A673 (cell line): ENCODE measurements around the gene TMEM170A. TPM values are rescaled to one million over a fixed set of nuclear protein-coding genes. Genes with fewer than 3 reads are reported as not detected.

ENCODE experiments used
- BruUV-seq: library from RNA; stranded (reverse); fragments of 400-500 nt; replicated peaks from 2 replicates; lab custom pipeline; 2021; lab: Mats Ljungman, UMichigan
- CTCF ChIA-PET: fragments of 300-600 bp; sonication (Branson Sonifier 250); formaldehyde crosslinking; loops from one replicate; lab custom pipeline; 2022; ENCODE audit warnings: antibody characterized with exemption; lab: Charles Lee
- POLR2A ChIA-PET: fragments of 300-600 bp; sonication (Branson Sonifier 250); formaldehyde crosslinking; loops from one replicate; lab custom pipeline; 2022; ENCODE audit warnings: antibody characterized with exemption; ENCODE audit not compliant: low non-redundant PET; lab: Charles Lee
- DNase-seq: peaks from one replicate; pipeline ENCODE4 v3.0.0-alpha.2; 2015; ENCODE audit warnings: low spot score
- H3K27ac ChIP-seq: fragments of 200-600 bp; sonication (generic); 2 replicates; pipeline ENCODE4 v1.5.1; 2016; ENCODE audit warnings: mixed run types, low read depth, mild to moderate bottlenecking, mixed read lengths, antibody characterized with exemption, low read length; ENCODE audit not compliant: poor library complexity, severe bottlenecking
- H3K27me3 ChIP-seq: fragments of 200-600 bp; sonication (generic); replicated peaks from 2 replicates; pipeline ENCODE4 v1.6.1; 2017; ENCODE audit warnings: mixed run types, low read depth, mild to moderate bottlenecking, mixed read lengths, antibody characterized with exemption, low read length; ENCODE audit not compliant: insufficient read depth, poor library complexity
- H3K36me3 ChIP-seq: fragments of 200-600 bp; sonication (generic); 2 replicates; pipeline ENCODE4 v1.6.1; 2016; ENCODE audit warnings: mixed run types, mild to moderate bottlenecking, mixed read lengths, antibody characterized with exemption, low read length; ENCODE audit not compliant: insufficient read depth, poor library complexity, severe bottlenecking
- H3K4me1 ChIP-seq: fragments of 200-600 bp; sonication (generic); 2 replicates; pipeline ENCODE4 v1.6.1; 2017; ENCODE audit warnings: mixed run types, mild to moderate bottlenecking, mixed read lengths, antibody characterized with exemption, low read length; ENCODE audit not compliant: insufficient read depth, poor library complexity, severe bottlenecking
- H3K4me3 ChIP-seq: fragments of 200-600 bp; sonication (generic); 2 replicates; pipeline ENCODE4 v1.5.1; 2016; ENCODE audit warnings: low read depth, mixed run types, mild to moderate bottlenecking, mixed read lengths, low read length; ENCODE audit not compliant: poor library complexity, severe bottlenecking
- H3K9me3 ChIP-seq: fragments of 200-600 bp; sonication (generic); 2 replicates; pipeline ENCODE4 v1.6.1; 2016; ENCODE audit warnings: mixed run types, low read depth, mild to moderate bottlenecking, mixed read lengths, antibody characterized with exemption, low read length; ENCODE audit not compliant: poor library complexity, severe bottlenecking
- EZH2 ChIP-seq: fragments of 200-600 bp; sonication (generic); IDR thresholded peaks from 2 replicates; pipeline ENCODE4 v1.6.1; 2017; ENCODE audit warnings: borderline replicate concordance, low read depth, mild to moderate bottlenecking, mixed read lengths, antibody characterized with exemption, low read length; ENCODE audit not compliant: poor library complexity, severe bottlenecking
- intact Hi-C: fragments of 100-400 bp; cut with micrococcal nuclease; formaldehyde crosslinking; loops from one replicate; pipeline ENCODE4 v1.10.0; 2022; ENCODE audit not compliant: unreplicated experiment
- total RNA-seq: library from RNA; stranded (reverse); gene quantifications from 2 replicates; pipeline ENCODE4 v1.2.3, GENCODE V29; 2021
- TF ChIP-seq, protein P1 (sequence below): fragments of 300-800, 200-600 bp; sonication (generic); conservative IDR thresholded peaks from 2 replicates; pipeline ENCODE4 v1.5.1; 2017; ENCODE audit warnings: low read depth, mild to moderate bottlenecking, antibody characterized with exemption, low read length, moderate library complexity, mixed read lengths

The TMEM170A gene
- total RNA-seq, 1 experiment from 2014 or later: 25.9 TPM

DNA sequence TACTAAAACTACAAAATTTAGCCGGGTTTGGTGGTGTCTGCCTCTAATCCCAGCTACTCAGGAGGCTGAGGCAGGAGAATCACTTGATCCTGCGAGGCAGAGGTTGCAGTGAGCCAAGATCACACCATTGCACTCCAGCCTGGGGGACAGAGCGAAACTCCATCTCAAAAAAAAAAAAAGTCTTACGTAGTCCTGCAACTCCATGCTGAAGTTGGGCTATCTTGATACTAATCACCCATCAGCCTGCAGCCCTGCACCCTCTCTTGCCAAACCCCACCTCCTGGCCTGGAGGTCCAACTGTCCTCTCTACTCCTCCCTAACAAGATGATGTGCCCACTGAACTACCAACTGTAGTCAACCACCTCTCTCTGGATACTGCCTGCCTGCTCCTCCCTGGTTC, 4.8 kb downstream of the TMEM170A start:
- no TSS peak for BruUV-seq
- intact Hi-C loops: no loop called here
- no peaks in the 10 kb centered on the region for H3K27me3 ChIP-seq
- H3K4me1 ChIP-seq: peaks cover 7% of the 10 kb centered on the region
- ChIA-PET POLR2A (no interaction called here), CTCF (no interaction called here)
- H3K9me3 ChIP-seq: no peaks in the 10 kb centered on the region
- TF ChIP-seq, protein P1, sequence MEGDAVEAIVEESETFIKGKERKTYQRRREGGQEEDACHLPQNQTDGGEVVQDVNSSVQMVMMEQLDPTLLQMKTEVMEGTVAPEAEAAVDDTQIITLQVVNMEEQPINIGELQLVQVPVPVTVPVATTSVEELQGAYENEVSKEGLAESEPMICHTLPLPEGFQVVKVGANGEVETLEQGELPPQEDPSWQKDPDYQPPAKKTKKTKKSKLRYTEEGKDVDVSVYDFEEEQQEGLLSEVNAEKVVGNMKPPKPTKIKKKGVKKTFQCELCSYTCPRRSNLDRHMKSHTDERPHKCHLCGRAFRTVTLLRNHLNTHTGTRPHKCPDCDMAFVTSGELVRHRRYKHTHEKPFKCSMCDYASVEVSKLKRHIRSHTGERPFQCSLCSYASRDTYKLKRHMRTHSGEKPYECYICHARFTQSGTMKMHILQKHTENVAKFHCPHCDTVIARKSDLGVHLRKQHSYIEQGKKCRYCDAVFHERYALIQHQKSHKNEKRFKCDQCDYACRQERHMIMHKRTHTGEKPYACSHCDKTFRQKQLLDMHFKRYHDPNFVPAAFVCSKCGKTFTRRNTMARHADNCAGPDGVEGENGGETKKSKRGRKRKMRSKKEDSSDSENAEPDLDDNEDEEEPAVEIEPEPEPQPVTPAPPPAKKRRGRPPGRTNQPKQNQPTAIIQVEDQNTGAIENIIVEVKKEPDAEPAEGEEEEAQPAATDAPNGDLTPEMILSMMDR: no peak
- no peak for TF ChIP-seq EZH2
- no peaks in the 10 kb centered on the region for H3K36me3 ChIP-seq
- DNase-seq: no peak
- H3K27ac ChIP-seq: no peak overlapping the region
- no peak overlapping the region for H3K4me3 ChIP-seq

DNA sequence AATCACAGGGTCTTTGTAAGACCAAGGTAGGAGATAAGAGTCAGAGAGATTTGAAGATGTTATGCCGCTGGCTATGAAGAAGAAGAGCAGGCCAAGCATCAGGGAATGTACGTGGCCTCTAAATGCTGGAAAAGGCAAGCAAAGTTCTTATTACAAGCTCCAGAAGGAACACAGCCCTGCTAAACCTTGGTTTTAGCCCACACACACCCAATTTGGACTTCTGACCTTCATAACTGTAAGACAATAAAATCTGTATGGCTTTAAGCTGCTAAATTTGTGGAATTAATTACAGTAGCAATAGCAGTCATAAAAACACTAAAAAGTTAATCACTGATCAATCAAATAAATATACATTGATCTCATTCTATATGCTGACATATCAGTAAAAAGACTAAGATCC, 6.0 kb downstream of the TMEM170A start:
- Histone ChIP-seq H3K36me3 (no peaks in the 10 kb centered on the region), H3K4me1 (peaks cover 7% of the 10 kb centered on the region), H3K27ac (no peak overlapping the region), H3K9me3 (no peaks in the 10 kb centered on the region), H3K4me3 (no peak overlapping the region), H3K27me3 (no peaks in the 10 kb centered on the region)
- no TSS peak for BruUV-seq
- CTCF ChIA-PET: no interaction called here
- POLR2A ChIA-PET: no interaction called here
- DNase-seq: no peak
- intact Hi-C loops: no loop called here
- TF ChIP-seq, protein P1: no peak
- no peak for TF ChIP-seq EZH2

DNA sequence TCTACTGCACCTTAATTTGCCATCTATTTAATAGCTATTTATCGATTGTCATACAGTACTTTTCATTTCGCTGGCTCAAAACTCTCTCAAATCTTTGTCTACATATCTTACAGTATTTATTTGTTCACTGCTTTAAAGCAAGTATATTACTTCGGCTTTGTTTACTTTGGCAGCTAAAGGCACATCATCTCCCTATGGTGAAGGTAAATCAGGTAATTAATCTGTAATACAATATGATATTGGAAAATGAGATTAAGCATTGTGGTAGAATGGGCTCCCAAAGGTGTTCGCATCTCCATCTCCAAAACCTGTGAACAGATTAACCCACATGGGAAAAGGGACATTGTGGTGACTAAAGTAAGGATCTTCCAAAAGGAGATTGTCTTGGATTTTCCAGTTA, 6.5 kb downstream of the TMEM170A start:
- Histone ChIP-seq H3K27ac (no peak overlapping the region), H3K9me3 (no peaks in the 10 kb centered on the region), H3K4me3 (no peak overlapping the region), H3K27me3 (no peaks in the 10 kb centered on the region), H3K36me3 (no peaks in the 10 kb centered on the region), H3K4me1 (peaks cover 7% of the 10 kb centered on the region)
- no peak for DNase-seq
- ChIA-PET POLR2A (no interaction called here), CTCF (no interaction called here)
- no TSS peak for BruUV-seq
- TF ChIP-seq EZH2: no peak
- TF ChIP-seq, protein P1: no peak
- intact Hi-C loops: no loop called here
